HG02870 (cell line): ENCODE measurements around the gene SLF1.

ENCODE experiments used
- ATAC-seq: cut with Tn5 transposase; IDR thresholded peaks from one replicate; pipeline ENCODE4 v1.9.1; 2021; ENCODE audit warnings: mild to moderate bottlenecking, moderate library complexity; ENCODE audit not compliant: unreplicated experiment

SLF1 gene

GRCh38 chr5:94660506-94660905 is 42.0 kb downstream of the SLF1 start:
- ATAC-seq = no peak

DNA sequence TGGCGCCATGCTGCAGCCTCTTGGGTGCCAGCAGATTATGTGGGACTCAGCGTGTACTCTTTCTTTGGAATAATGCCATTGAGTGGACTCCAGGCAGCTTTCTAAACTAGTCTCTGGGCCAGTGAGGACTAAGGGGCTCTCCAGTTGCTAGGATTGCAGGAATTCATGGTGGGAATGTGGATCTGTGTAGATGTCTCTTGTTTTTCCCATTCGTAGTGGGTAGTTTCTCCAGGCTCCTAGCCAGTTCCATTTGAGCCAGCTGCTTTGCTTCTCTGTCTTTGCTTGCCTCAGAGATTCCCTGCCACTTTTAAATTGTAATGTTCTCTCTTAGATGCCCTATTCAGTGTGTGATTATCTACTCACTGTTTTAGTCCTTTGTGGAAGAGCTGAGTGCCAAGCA is 42.6 kb downstream of the SLF1 start:
- no peak for ATAC-seq

GRCh38 chr5:94667937-94668336 is 49.5 kb downstream of the SLF1 start:
- ATAC-seq = no peak

DNA sequence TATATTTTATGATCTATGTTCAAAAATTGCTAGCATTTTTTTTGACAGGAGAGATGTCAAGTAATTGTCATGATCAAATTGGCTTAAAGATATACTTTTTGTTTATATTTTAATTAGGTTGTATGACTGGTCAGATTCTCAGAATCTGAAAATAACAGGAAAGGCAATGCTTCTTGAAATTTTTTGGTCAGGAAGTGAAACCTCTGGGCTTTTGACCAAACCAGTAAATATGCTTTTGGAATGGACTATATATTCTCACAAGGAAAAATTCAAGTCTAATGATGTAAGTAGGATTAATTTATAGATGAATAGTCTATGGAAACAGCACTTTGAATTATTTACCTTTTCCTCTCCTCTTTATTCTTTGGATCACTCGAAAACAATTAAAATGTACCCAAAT is 52.3 kb downstream of the SLF1 start:
- no peak for ATAC-seq

GRCh38 chr5:94672746-94673145 is 54.3 kb downstream of the SLF1 start:
- ATAC-seq = no peak

DNA sequence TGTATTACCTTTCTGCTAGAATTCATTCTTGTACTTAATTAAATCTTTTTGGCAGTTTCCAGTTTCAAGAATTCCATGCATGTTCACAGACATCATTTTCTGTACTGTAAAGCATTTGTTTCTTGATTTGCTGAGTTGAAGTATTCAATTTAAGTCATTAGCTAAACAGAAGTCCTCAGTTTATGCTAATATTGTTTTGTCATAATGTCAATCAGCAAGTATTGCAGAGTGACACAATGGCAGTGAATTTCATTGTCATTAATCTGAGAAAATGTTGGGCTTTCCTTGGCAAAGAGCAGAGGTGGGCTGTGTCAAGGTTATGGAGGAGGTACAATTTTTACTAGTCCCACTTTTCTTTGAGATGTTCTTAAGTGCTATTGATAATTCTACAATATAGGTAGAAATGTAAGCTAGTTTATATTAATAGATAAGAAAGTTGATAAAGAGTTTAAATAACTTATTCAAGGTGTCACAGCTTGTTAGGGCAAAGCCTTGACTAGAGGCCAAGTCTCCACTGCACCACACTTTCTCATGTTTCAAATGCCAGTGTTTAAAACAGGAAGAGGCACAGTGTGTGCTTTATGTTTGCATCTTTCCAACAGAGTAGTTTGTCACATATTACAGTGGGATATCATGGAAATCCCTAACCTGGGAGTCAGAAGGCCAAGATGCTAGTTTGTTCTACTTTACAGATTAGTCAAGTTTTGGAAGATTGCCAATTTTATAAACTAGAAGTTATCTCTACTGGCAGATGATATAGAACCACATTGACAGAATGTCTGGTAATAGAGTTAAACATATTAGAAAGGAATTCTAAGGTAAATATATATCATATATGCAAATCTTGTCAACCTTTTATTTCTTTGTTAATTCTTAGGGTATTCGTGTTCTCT is 56.3 kb downstream of the SLF1 start:
- no peak for ATAC-seq

DNA sequence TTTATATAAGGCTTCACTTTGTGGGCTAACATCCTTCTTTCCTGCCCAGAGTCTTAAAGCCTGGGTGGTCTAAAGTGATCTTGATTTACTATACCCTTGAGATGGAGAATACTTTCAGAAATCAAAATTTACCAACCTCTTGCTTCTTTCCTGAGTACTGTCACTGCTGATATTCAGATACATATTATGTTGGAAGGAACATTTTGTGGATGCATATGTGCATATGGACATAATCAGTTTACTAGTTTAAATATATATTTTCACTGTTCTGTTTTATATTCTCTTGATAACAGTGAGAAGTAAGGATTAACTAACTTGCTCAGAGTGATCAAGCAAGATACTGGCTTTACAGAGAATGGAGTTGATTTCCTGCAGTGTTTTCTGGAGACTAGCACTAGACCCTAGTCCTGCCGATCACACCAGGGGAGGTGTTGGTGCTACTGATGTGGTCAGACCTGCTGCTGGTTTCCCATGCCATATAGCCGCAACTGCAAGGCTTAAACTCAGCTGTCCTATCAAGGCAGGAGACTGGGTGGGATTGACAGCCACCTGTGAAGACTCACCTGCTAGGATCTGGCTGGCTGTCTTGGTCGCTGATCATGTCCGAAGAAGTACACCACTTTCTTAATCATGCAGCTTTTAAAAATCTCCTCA is 57.6 kb downstream of the SLF1 start:
- no peak for ATAC-seq

GRCh38 chr5:94682814-94683520 is 64.5 kb downstream of the SLF1 start:
- ATAC-seq = no peak

GRCh38 chr5:94689908-94690307 is 71.4 kb downstream of the SLF1 start:
- ATAC-seq = no peak

DNA sequence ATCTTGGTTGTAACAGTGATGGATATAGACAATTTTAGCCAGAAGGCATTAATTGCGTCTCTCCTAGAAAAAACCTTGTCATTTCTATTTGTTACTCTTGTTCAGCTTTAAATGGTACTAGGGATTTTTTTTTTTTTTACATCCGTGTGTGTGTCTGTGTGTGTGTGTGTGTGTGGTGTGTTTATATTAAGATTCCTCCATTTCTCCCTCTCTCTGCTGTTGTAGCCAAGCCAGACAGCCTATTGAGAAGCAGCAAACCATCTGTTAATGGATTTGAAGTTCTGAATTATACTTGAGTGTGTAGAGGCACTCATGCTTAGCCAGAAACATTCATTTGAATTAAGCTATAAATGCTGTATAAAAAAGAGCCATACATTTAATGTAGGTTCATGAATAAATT is 72.3 kb downstream of the SLF1 start:
- no peak for ATAC-seq

DNA sequence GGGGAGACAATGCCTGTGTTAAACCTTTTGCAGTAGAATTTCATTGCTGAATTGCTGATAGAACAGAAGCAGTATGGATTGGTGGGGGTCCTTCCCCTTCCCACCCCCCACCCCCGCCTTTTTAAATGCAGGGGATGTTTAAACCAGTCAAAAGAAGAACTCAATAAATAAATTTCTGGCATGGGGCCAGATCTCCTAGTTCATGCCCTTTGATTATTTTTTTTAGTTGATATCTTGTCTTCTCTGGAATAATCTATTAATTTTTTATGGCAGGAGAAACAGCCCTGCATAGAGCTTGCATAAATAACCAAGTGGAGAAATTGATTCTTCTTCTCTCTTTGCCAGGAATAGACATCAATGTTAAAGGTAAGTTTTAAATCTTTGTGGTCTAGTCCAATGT is 72.8 kb downstream of the SLF1 start:
- ATAC-seq = no peak

- no peak for ATAC-seq
These were observed 73.5 kb downstream of the SLF1 start for GRCh38 chr5:94691949-94692348.

DNA sequence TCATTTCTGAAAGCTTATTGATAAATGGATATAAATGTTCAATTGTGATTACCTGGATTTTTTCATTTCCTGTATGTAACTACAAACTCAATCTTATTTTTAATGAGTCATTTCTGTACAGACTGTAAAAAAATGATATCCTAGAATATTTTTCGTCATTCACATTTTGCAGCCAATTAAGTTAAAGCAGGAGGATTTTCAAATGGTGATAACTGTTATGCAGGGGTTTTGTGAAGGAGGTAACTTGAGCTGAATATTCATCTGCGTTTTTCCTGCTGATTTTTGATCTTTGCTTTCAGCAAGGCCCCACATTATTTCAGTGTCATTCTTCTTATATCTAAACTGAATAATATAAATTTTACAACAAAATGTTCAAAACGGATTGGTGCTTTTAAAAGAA is 74.1 kb downstream of the SLF1 start:
- no peak for ATAC-seq

- ATAC-seq = peak; percentile 71
These were observed 74.8 kb downstream of the SLF1 start for GRCh38 chr5:94693043-94693822.

GRCh38 chr5:94693845-94694370 is 75.4 kb downstream of the SLF1 start:
- no peak for ATAC-seq

- ATAC-seq = no peak
These were observed 76.2 kb downstream of the SLF1 start for GRCh38 chr5:94694671-94695070.

GRCh38 chr5:94698197-94698596 is 79.7 kb downstream of the SLF1 start:
- no peak for ATAC-seq

DNA sequence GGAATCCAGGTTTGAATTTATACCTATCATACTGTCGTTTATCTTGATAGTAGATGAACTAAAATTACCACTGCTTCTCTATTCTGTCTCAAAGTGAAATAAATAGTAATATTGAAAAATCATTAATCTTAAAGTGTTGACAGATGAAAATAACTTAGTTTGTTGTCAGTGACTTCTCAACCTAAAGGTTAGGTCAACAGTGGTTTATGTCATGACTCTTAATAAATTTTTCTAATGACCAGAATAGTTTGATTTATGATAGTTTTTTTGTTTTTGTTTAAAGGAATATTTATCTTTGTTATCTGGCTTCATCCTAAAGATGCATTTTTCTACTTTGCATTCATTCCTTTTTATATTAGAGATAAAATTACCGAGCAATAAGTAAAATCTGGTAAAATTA is 81.1 kb downstream of the SLF1 start:
- ATAC-seq = no peak

DNA sequence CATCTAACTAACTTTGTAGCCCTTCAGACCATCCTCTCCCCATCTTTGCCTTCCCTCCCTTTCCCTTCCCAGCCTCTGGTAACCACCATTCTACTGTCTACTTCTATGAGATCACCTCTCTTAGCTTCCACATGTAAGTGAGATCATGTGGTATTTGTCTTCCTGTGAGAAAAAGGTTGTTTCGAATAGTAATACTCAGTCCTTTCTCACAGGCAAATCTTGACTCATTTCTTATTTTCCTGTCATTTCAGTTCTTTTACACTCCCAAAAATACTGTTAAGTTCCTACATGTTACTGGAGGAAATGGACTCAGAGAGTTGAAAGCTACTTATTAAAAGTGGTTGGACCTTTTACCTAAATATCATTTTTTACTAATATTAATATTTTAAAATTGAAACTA is 82.1 kb downstream of the SLF1 start:
- peak; percentile 64 for ATAC-seq

- peak; percentile 86 for ATAC-seq
These were observed 84.3 kb downstream of the SLF1 start for GRCh38 chr5:94702729-94703128.

- no peak for ATAC-seq
These were observed 87.0 kb downstream of the SLF1 start for GRCh38 chr5:94705427-94705826.
